SK-N-SH treated with all-trans-retinoic acid at 6 μM for 48 hours (cell line): ENCODE data around the gene NCAPD2.

ENCODE experiments used
- ATAC-seq: fragments of 200-7000 bp; cut with Tn5 transposase; 3 replicates; pipeline ENCODE4 v1.9.1; 2020; ENCODE audit warnings: mild to moderate bottlenecking, moderate library complexity
- ARNTL ChIP-seq: fragments of 450-650 bp; formaldehyde crosslinking; IDR thresholded peaks from 2 replicates; pipeline ENCODE4 v1.5.0; 2020; ENCODE audit warnings: low read depth, mild to moderate bottlenecking, moderate library complexity, borderline replicate concordance
- BACH2 ChIP-seq: fragments of 250-450 bp; sonication (Bioruptor Pico); IDR thresholded peaks from 2 replicates; pipeline ENCODE4 v1.9.0; 2021; ENCODE audit warnings: mild to moderate bottlenecking, borderline replicate concordance
- CREB5 ChIP-seq: fragments of 250-450 bp; sonication (Bioruptor Pico); IDR thresholded peaks from 2 replicates; pipeline ENCODE4 v1.5.1; 2020; ENCODE audit warnings: low read depth, mild to moderate bottlenecking, moderate library complexity
- CSRNP3 ChIP-seq: fragments of 250-450 bp; sonication (Bioruptor Pico); IDR thresholded peaks from 2 replicates; pipeline ENCODE4 v1.5.1; 2021; ENCODE audit warnings: mild to moderate bottlenecking, moderate library complexity
- ESRRG ChIP-seq: fragments of 250-450 bp; sonication (Bioruptor Pico); IDR thresholded peaks from 2 replicates; pipeline ENCODE4 v1.6.1; 2021; ENCODE audit warnings: mild to moderate bottlenecking
- GLIS3 ChIP-seq: fragments of 250-450 bp; sonication (Bioruptor Pico); IDR thresholded peaks from 2 replicates; pipeline ENCODE4 v1.5.0; 2020; ENCODE audit warnings: mild to moderate bottlenecking, moderate library complexity
- ISL1 ChIP-seq: fragments of 250-450 bp; sonication (Bioruptor Pico); IDR thresholded peaks from 2 replicates; pipeline ENCODE4 v2.1.2; 2022; ENCODE audit warnings: mild to moderate bottlenecking, moderate library complexity
- OSR1 ChIP-seq: fragments of 250-450 bp; sonication (Bioruptor Pico); IDR thresholded peaks from 2 replicates; pipeline ENCODE4 v1.8.0; 2022; ENCODE audit warnings: moderate library complexity, mild to moderate bottlenecking, inconsistent platforms
- PATZ1 ChIP-seq: fragments of 250-450 bp; sonication (Bioruptor Pico); IDR thresholded peaks from 2 replicates; pipeline ENCODE4 v1.8.0; 2020; ENCODE audit warnings: mild to moderate bottlenecking, moderate library complexity, borderline replicate concordance
- POU6F1 ChIP-seq: fragments of 250-450 bp; sonication (Bioruptor Pico); IDR thresholded peaks from 2 replicates; pipeline ENCODE4 v1.8.0; 2021; ENCODE audit warnings: low read depth, mild to moderate bottlenecking, moderate library complexity, borderline replicate concordance
- PPARA ChIP-seq: fragments of 250-450 bp; sonication (Bioruptor Pico); IDR thresholded peaks from 2 replicates; pipeline ENCODE4 v1.5.0; 2020; ENCODE audit warnings: mild to moderate bottlenecking, borderline replicate concordance
- RARB ChIP-seq: fragments of 250-450 bp; sonication (Bioruptor Pico); IDR thresholded peaks from 2 replicates; pipeline ENCODE4 v1.8.0; 2021; ENCODE audit warnings: mild to moderate bottlenecking, moderate library complexity
- SNAI2 ChIP-seq: fragments of 250-450 bp; sonication (Bioruptor Pico); IDR thresholded peaks from 2 replicates; pipeline ENCODE4 v1.5.0; 2020; ENCODE audit warnings: mild to moderate bottlenecking, moderate library complexity
- TCF4 ChIP-seq: fragments of 250-450 bp; sonication (Bioruptor Pico); IDR thresholded peaks from 2 replicates; pipeline ENCODE4 v1.8.0; 2021; ENCODE audit warnings: mild to moderate bottlenecking, moderate library complexity, borderline replicate concordance
- TOX ChIP-seq: fragments of 250-450 bp; sonication (Bioruptor Pico); IDR thresholded peaks from 2 replicates; pipeline ENCODE4 v1.8.0; 2021; ENCODE audit warnings: mild to moderate bottlenecking, moderate library complexity, borderline replicate concordance
- TSHZ2 ChIP-seq: fragments of 250-450 bp; sonication (Bioruptor Pico); IDR thresholded peaks from 2 replicates; pipeline ENCODE4 v1.5.0; 2020; ENCODE audit warnings: mild to moderate bottlenecking, moderate library complexity
- ZC3H10 ChIP-seq: fragments of 250-450 bp; sonication (Bioruptor Pico); IDR thresholded peaks from 2 replicates; pipeline ENCODE4 v1.5.1; 2021; ENCODE audit warnings: mild to moderate bottlenecking, moderate library complexity
- ZFP3 ChIP-seq: fragments of 250-450 bp; sonication (Bioruptor Pico); IDR thresholded peaks from 2 replicates; pipeline ENCODE4 v1.5.0; 2020; ENCODE audit warnings: mild to moderate bottlenecking, moderate library complexity
- ZFP30 ChIP-seq: fragments of 450-650 bp; formaldehyde crosslinking; IDR thresholded peaks from 2 replicates; pipeline ENCODE4 v1.5.0; 2022; ENCODE audit warnings: mild to moderate bottlenecking, moderate library complexity
- ZNF565 ChIP-seq: fragments of 450-650 bp; formaldehyde crosslinking; conservative IDR thresholded peaks from 2 replicates; pipeline ENCODE4 v1.5.0; 2020; ENCODE audit warnings: low read depth, mild to moderate bottlenecking, moderate library complexity
- ZNF70 ChIP-seq: fragments of 450-650 bp; formaldehyde crosslinking; IDR thresholded peaks from 2 replicates; pipeline ENCODE4 v1.5.0; 2020; ENCODE audit warnings: mild to moderate bottlenecking, moderate library complexity
- ZNF8 ChIP-seq: fragments of 450-650 bp; formaldehyde crosslinking; IDR thresholded peaks from 2 replicates; pipeline ENCODE4 v1.5.0; 2020; ENCODE audit warnings: mild to moderate bottlenecking, moderate library complexity

Gene NCAPD2

GRCh38 chr12:6563448-6564050, 69.6 kb downstream of the NCAPD2 start:
- ATAC-seq = peak; percentile 50
- TF ChIP-seq ARNTL (CRISPR knock-in tag) (no peak), ZFP3 (CRISPR knock-in tag) (no peak), CREB5 (no peak), ZNF565 (CRISPR knock-in tag) (no peak), ZNF70 (CRISPR knock-in tag) (no peak), CSRNP3 (CRISPR knock-in tag) (no peak), TCF4 (CRISPR knock-in tag) (no peak), TOX (CRISPR knock-in tag) (no peak), SNAI2 (no peak), PATZ1 (CRISPR knock-in tag) (no peak), ZC3H10 (CRISPR knock-in tag) (no peak), TSHZ2 (CRISPR knock-in tag) (no peak), RARB (no peak), ISL1 (CRISPR knock-in tag) (no peak), ESRRG (no peak), OSR1 (CRISPR knock-in tag) (no peak), POU6F1 (no peak)

GRCh38 chr12:6567112-6567670, 73.3 kb downstream of the NCAPD2 start:
- peak; percentile 27 for ATAC-seq
- TF ChIP-seq ZFP30 (CRISPR knock-in tag) = no peak
- TF ChIP-seq TSHZ2 (CRISPR knock-in tag) = no peak
- TF ChIP-seq ZC3H10 (CRISPR knock-in tag) = no peak
- TF ChIP-seq CREB5 = no peak
- no peak for TF ChIP-seq POU6F1
- no peak for TF ChIP-seq ZNF8 (CRISPR knock-in tag)
- no peak for TF ChIP-seq PPARA (CRISPR knock-in tag)
- TF ChIP-seq GLIS3 (CRISPR knock-in tag) = no peak
- no peak for TF ChIP-seq ZNF70 (CRISPR knock-in tag)
- no peak for TF ChIP-seq ISL1 (CRISPR knock-in tag)
- TF ChIP-seq OSR1 (CRISPR knock-in tag) = no peak
- no peak for TF ChIP-seq CSRNP3 (CRISPR knock-in tag)
- TF ChIP-seq BACH2 (CRISPR knock-in tag) = no peak
- no peak for TF ChIP-seq ARNTL (CRISPR knock-in tag)
- no peak for TF ChIP-seq ESRRG
